Brain microvascular endothelial cell (primary cell): Measurements from ENCODE around the gene HM13.
A peak's percentile ranks its signal among the peaks of the same experiment; 100 is the strongest.
"Not testable (repeated sequence)": the region's sequence is repeated elsewhere in the genome, so short reads cannot be mapped to it uniquely, and the experiment has no call there.

ENCODE experiments used
- DNase-seq: peaks from one replicate; pipeline ENCODE4 v3.0.0-alpha.2; 2020
- H3K27ac ChIP-seq: fragments of 250-450 bp; sonication (Bioruptor Pico); 2 replicates; pipeline ENCODE4 v1.5.1; 2020; ENCODE audit warnings: mild to moderate bottlenecking, moderate library complexity
- H3K27me3 ChIP-seq: fragments of 250-450 bp; sonication (Bioruptor Pico); replicated peaks from 2 replicates; pipeline ENCODE4 v1.5.1; 2020; ENCODE audit warnings: mild to moderate bottlenecking
- H3K36me3 ChIP-seq: fragments of 250-450 bp; sonication (Bioruptor Pico); replicated peaks from 2 replicates; pipeline ENCODE4 v1.5.1; 2020; ENCODE audit warnings: mild to moderate bottlenecking
- H3K4me3 ChIP-seq: 2 replicates; pipeline ENCODE4 v1.5.1; 2011; ENCODE audit warnings: low read depth, mild to moderate bottlenecking, control low read depth, low read length, moderate library complexity
- in situ Hi-C: cut with HindIII; loops from 2 replicates; pipeline ENCODE4 v1.10.0; 2017; ENCODE audit warnings: low sequenced_read_pairs, low pct_ligation_motif_present
- TF ChIP-seq, protein P1 (sequence below): IDR thresholded peaks from 2 replicates; pipeline ENCODE4 v1.5.1; 2011; ENCODE audit warnings: low read depth, mild to moderate bottlenecking, moderate library complexity, low read length, control low read depth, inconsistent platforms; ENCODE audit errors: missing control alignments

The HM13 gene

DNA sequence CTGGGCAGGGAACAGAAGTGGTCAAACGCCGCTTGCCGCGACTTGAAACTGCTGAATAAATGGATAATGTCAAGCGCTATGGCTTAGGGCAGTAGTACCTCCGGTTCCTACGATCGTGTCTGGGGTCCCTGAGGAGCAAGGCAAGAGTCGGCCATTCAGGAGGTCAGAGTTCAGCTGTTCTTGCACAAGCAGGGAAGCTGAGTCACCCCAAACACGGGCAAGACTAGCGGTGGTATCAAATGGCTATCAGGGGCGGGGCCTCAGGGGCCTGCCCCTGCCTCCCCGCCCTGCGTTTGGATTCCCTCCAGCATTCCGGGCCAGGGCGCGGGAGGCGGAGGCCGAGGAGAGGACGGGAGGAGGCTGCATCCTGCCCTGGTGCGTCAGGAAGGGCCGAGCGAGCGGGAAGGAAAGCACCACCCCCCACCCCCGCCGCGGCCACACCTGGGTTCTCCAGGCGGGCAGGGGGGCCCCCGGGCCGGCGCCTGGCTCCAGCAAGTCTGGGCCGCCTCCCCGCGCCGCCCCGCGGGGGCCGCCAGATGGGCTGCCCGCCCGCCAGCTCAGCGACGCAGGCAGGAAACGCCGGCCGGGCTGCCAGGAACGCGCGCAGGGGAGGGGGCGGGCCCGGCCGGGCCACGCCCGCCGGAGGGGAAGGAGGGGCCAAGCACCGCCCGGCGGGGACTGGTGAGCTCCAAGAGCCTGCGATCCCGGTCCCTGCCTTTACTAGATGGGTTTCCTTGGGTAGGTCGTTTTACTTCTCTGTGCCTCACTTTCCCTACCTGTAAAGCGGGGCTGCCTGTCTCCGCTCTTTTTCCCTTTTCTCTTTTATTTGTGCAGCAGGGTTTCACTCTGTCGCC lies 58.7 kb downstream of the HM13 start:
- in situ Hi-C loops: no loop called here
- TF ChIP-seq, protein P1, sequence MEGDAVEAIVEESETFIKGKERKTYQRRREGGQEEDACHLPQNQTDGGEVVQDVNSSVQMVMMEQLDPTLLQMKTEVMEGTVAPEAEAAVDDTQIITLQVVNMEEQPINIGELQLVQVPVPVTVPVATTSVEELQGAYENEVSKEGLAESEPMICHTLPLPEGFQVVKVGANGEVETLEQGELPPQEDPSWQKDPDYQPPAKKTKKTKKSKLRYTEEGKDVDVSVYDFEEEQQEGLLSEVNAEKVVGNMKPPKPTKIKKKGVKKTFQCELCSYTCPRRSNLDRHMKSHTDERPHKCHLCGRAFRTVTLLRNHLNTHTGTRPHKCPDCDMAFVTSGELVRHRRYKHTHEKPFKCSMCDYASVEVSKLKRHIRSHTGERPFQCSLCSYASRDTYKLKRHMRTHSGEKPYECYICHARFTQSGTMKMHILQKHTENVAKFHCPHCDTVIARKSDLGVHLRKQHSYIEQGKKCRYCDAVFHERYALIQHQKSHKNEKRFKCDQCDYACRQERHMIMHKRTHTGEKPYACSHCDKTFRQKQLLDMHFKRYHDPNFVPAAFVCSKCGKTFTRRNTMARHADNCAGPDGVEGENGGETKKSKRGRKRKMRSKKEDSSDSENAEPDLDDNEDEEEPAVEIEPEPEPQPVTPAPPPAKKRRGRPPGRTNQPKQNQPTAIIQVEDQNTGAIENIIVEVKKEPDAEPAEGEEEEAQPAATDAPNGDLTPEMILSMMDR: no peak
- peak overlapping the region; percentile 53 for H3K4me3 ChIP-seq
- H3K27me3 ChIP-seq: no peaks in the 10 kb centered on the region
- DNase-seq: peak; percentile 97
- peak overlapping the region; percentile 78 for H3K27ac ChIP-seq
- peaks cover 5% of the 10 kb centered on the region for H3K36me3 ChIP-seq

GRCh38 chr20:31573555-31574321 lies 59.5 kb downstream of the HM13 start:
- no peaks in the 10 kb centered on the region for H3K27me3 ChIP-seq
- H3K36me3 ChIP-seq: peaks cover 2% of the 10 kb centered on the region
- in situ Hi-C loops: no loop called here
- H3K4me3 ChIP-seq: peak overlapping the region; percentile 53
- TF ChIP-seq, protein P1: no peak
- peak overlapping the region; percentile 78 for H3K27ac ChIP-seq
- DNase-seq: no peak

- H3K36me3 ChIP-seq, DNase-seq, H3K4me3 ChIP-seq, H3K27ac ChIP-seq, in situ Hi-C loops, H3K27me3 ChIP-seq: not testable (repeated sequence)
Observed at GRCh38 chr20:31574986-31575385, 60.7 kb downstream of the HM13 start.

GRCh38 chr20:31576751-31577150 lies 62.5 kb downstream of the HM13 start:
- in situ Hi-C loops: no loop called here
- TF ChIP-seq, protein P1: no peak
- no peaks in the 10 kb centered on the region for H3K36me3 ChIP-seq
- H3K27ac ChIP-seq: no peak overlapping the region
- no peaks in the 10 kb centered on the region for H3K27me3 ChIP-seq
- no peak for DNase-seq
- no peak overlapping the region for H3K4me3 ChIP-seq

GRCh38 chr20:31577194-31577593 lies 63.0 kb downstream of the HM13 start:
- in situ Hi-C loops: no loop called here
- TF ChIP-seq, protein P1: no peak
- Histone ChIP-seq H3K36me3 (no peaks in the 10 kb centered on the region), H3K27me3 (no peaks in the 10 kb centered on the region), H3K4me3 (no peak overlapping the region), H3K27ac (no peak overlapping the region)
- DNase-seq: no peak

DNA sequence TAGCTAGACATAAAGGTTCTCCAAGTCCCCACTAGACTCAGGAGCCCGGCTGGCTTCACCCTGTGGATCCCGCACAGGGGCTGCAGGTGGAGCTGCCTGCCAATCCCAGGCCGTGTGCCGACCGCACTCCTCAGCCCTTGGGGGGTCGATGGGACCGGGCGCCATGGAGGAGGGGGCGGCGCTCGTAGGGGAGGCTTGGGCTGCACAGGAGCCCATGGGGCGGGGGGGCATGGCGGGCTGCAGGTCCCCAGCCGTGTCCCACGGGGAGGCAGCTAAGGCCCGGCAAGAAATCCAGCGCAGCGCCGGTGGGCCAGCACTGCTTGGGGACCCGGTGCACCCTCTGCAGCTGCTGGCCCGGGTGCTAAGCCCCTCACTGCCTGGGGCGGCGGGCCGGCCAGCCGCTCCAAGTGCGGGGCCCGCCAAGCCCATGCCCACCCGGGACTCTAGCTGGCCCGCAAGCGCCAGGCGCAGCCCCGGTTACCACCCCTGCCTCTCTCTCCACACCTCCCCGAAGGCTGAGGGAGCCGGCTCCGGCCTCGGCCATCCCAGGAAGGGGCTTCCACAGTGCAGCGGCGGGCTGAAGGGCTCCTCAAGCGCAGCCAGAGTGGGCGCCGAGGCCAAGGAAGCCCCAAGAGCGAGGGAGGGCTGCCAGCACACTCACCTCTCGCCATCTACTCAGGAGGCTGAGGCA lies 64.4 kb downstream of the HM13 start:
- Histone ChIP-seq H3K36me3 (no peaks in the 10 kb centered on the region), H3K27me3 (no peaks in the 10 kb centered on the region), H3K27ac (no peak overlapping the region), H3K4me3 (no peak overlapping the region)
- no peak for DNase-seq
- TF ChIP-seq, protein P1: no peak
- in situ Hi-C loops: no loop called here
